ENCODE results near the gene USP3.

GRCh38 chr15:63478243-63478642, 26.1 kb upstream of the USP3 start:
- TF ChIP-seq ZBTB43 (CRISPR knock-in tag; IDR thresholded peaks at IDR 0.05) (no peak), CTCF (IDR thresholded peaks at IDR 0.05) (no peak), NFYB (CRISPR knock-in tag; conservative IDR thresholded peaks at IDR 0.05; ENCODE audit: low read depth) (no peak), ZNF416 (CRISPR knock-in tag; IDR thresholded peaks at IDR 0.05) (no peak), MYBL2 (CRISPR knock-in tag; IDR thresholded peaks at IDR 0.05) (no peak), ZNF512 (CRISPR knock-in tag; IDR thresholded peaks at IDR 0.05; ENCODE audit: borderline replicate concordance) (no peak), ZNF232 (CRISPR knock-in tag; IDR thresholded peaks at IDR 0.05) (no peak), ZNF121 (CRISPR knock-in tag; IDR thresholded peaks at IDR 0.05) (no peak), MLX (CRISPR knock-in tag; IDR thresholded peaks at IDR 0.05) (no peak), NR3C1 (CRISPR knock-in tag; conservative IDR thresholded peaks at IDR 0.05; ENCODE audit: low read depth) (no peak), E2F1 (CRISPR knock-in tag; IDR thresholded peaks at IDR 0.05) (no peak), FOXP1 (CRISPR knock-in tag; IDR thresholded peaks at IDR 0.05; ENCODE audit: borderline replicate concordance) (no peak), TCF7 (CRISPR knock-in tag; IDR thresholded peaks at IDR 0.05; ENCODE audit: low read depth) (no peak), NR1H2 (CRISPR knock-in tag; IDR thresholded peaks at IDR 0.05) (no peak)
